H9 (cell line): Measurements from ENCODE around the gene RARB. TPM values are rescaled to one million over a fixed set of nuclear protein-coding genes. Genes with fewer than 3 reads are reported as not detected.

ENCODE experiments used
- DNase-seq: peaks from one replicate; pipeline ENCODE4 v3.0.0-alpha.2; 2017
- H2AFZ ChIP-seq: one replicate; pipeline ENCODE4 v1.6.1; 2013; ENCODE audit warnings: mild to moderate bottlenecking, low read length, control low read depth, moderate library complexity
- H2AK5ac ChIP-seq: 2 replicates; pipeline ENCODE4 v1.6.1; 2013; ENCODE audit warnings: low read length, control low read depth, mixed read lengths; ENCODE audit not compliant: insufficient read length
- H2BK120ac ChIP-seq: one replicate; pipeline ENCODE4 v1.6.1; 2013; ENCODE audit warnings: low read depth, mild to moderate bottlenecking, low read length, control low read depth, inconsistent platforms; ENCODE audit not compliant: poor library complexity, severe bottlenecking
- H2BK12ac ChIP-seq: 2 replicates; pipeline ENCODE4 v1.6.1; 2013; ENCODE audit warnings: low read length, control low read depth, mixed read lengths, low read depth; ENCODE audit not compliant: insufficient read length
- H2BK15ac ChIP-seq: 2 replicates; pipeline ENCODE4 v1.6.1; 2013; ENCODE audit warnings: low read depth, low read length, control low read depth
- H2BK20ac ChIP-seq: one replicate; pipeline ENCODE4 v1.6.1; 2013; ENCODE audit warnings: low read depth, mild to moderate bottlenecking, low read length, control low read depth, inconsistent platforms; ENCODE audit not compliant: poor library complexity, severe bottlenecking
- H2BK5ac ChIP-seq: 2 replicates; pipeline ENCODE4 v1.6.1; 2013; ENCODE audit warnings: low read length, control low read depth, mixed read lengths; ENCODE audit not compliant: insufficient read length
- H3K14ac ChIP-seq: 2 replicates; pipeline ENCODE4 v1.6.1; 2013; ENCODE audit warnings: low read length, control low read depth; ENCODE audit not compliant: insufficient read depth
- H3K18ac ChIP-seq: 2 replicates; pipeline ENCODE4 v1.6.1; 2013; ENCODE audit warnings: low read depth, mild to moderate bottlenecking, mixed read lengths, low read length, control low read depth; ENCODE audit not compliant: insufficient read length
- H3K23ac ChIP-seq: 2 replicates; pipeline ENCODE4 v1.6.1; 2013; ENCODE audit warnings: low read length, control low read depth, mixed read lengths, low read depth; ENCODE audit not compliant: insufficient read length
- H3K23me2 ChIP-seq: 2 replicates; pipeline ENCODE4 v1.6.1; 2013; ENCODE audit warnings: low read depth, mild to moderate bottlenecking, mixed read lengths, low read length, control low read depth; ENCODE audit not compliant: insufficient read length, poor library complexity, severe bottlenecking
- H3K27ac ChIP-seq: 2 replicates; pipeline ENCODE4 v1.5.1; 2013; ENCODE audit warnings: low read length, control low read depth, mixed read lengths, low read depth; ENCODE audit not compliant: insufficient read length
- H3K27me3 ChIP-seq: 2 replicates; pipeline ENCODE4 v1.6.1; 2013; ENCODE audit warnings: low read length, control low read depth, inconsistent platforms; ENCODE audit not compliant: insufficient read depth
- H3K4ac ChIP-seq: 2 replicates; pipeline ENCODE4 v1.6.1; 2013; ENCODE audit warnings: low read depth, mild to moderate bottlenecking, control low read depth, inconsistent platforms, low read length, moderate library complexity
- H3K4me1 ChIP-seq: 2 replicates; pipeline ENCODE4 v1.6.1; 2013; ENCODE audit warnings: low read length, control low read depth, inconsistent platforms; ENCODE audit not compliant: insufficient read depth
- H3K4me2 ChIP-seq: 2 replicates; pipeline ENCODE4 v1.6.1; 2013; ENCODE audit warnings: low read length, control low read depth, mixed read lengths; ENCODE audit not compliant: insufficient read length, insufficient read depth
- H3K56ac ChIP-seq: 2 replicates; pipeline ENCODE4 v1.6.1; 2013; ENCODE audit warnings: low read depth, mild to moderate bottlenecking, mixed read lengths, low read length, control low read depth; ENCODE audit not compliant: insufficient read length
- H3K79me1 ChIP-seq: 2 replicates; pipeline ENCODE4 v1.6.1; 2013; ENCODE audit warnings: low read depth, mild to moderate bottlenecking, moderate library complexity, low read length, control low read depth, inconsistent platforms; ENCODE audit not compliant: insufficient read depth, poor library complexity, severe bottlenecking
- H3K79me2 ChIP-seq: 2 replicates; pipeline ENCODE4 v1.6.1; 2013; ENCODE audit warnings: low read length, control low read depth, inconsistent platforms; ENCODE audit not compliant: insufficient read depth
- H3K9ac ChIP-seq: 2 replicates; pipeline ENCODE4 v1.6.1; 2013; ENCODE audit warnings: low read length, control low read depth, mixed read lengths; ENCODE audit not compliant: insufficient read length; ENCODE audit errors: extremely low read depth
- H3K9me3 ChIP-seq: one replicate; pipeline ENCODE4 v1.6.1; 2013; ENCODE audit warnings: low read depth, low read length, inconsistent platforms; ENCODE audit not compliant: control insufficient read depth
- H3T11ph ChIP-seq: one replicate; pipeline ENCODE4 v1.6.1; 2013; ENCODE audit warnings: mild to moderate bottlenecking, low read length, control low read depth, inconsistent platforms
- H4K20me1 ChIP-seq: one replicate; pipeline ENCODE4 v1.6.1; 2013; ENCODE audit not compliant: control insufficient read depth, insufficient read length, insufficient read depth
- H4K5ac ChIP-seq: 2 replicates; pipeline ENCODE4 v1.6.1; 2013; ENCODE audit warnings: low read depth, mild to moderate bottlenecking, mixed read lengths, low read length, control low read depth; ENCODE audit not compliant: insufficient read length
- H4K8ac ChIP-seq: replicated peaks from 2 replicates; pipeline ENCODE4 v1.6.1; 2013; ENCODE audit warnings: low read length, control low read depth, mixed read lengths, low read depth; ENCODE audit not compliant: insufficient read length
- H4K91ac ChIP-seq: 2 replicates; pipeline ENCODE4 v1.6.1; 2013; ENCODE audit warnings: low read depth, mild to moderate bottlenecking, moderate library complexity, mixed read lengths, low read length, control low read depth; ENCODE audit not compliant: insufficient read length
- H3K27ac Mint-ChIP-seq, 3 experiments: 2 replicates in 2 of 3; 3 replicates in 1 of 3; pipeline ENCODE4 v1.8.0; 2020 to 2021; ENCODE audit warnings: mixed read lengths in 3 of 3, mild to moderate bottlenecking in 1 of 3, moderate library complexity in 1 of 3
- H3K27me3 Mint-ChIP-seq: 2 replicates; pipeline ENCODE4 v1.8.0; 2021; ENCODE audit warnings: low read depth, mild to moderate bottlenecking, moderate library complexity, mixed read lengths
- H3K36me3 Mint-ChIP-seq, 3 experiments: 2 replicates in 2 of 3; 3 replicates in 1 of 3; pipeline ENCODE4 v1.8.0; 2020 to 2021; ENCODE audit warnings: low read depth in 3 of 3, mixed read lengths in 3 of 3; ENCODE audit not compliant: insufficient read depth in 1 of 3
- H3K4me1 Mint-ChIP-seq, 2 experiments: 2 replicates each; pipeline ENCODE4 v1.8.0; 2020; ENCODE audit warnings: mixed read lengths in 2 of 2
- H3K4me3 Mint-ChIP-seq, 2 experiments: 2 replicates in 1 of 2; 3 replicates in 1 of 2; pipeline ENCODE4 v1.8.0; 2020 to 2021; ENCODE audit warnings: mild to moderate bottlenecking in 2 of 2, mixed read lengths in 2 of 2, moderate library complexity in 1 of 2
- H3K9me3 Mint-ChIP-seq, 2 experiments: 2 replicates in 1 of 2; 3 replicates in 1 of 2; pipeline ENCODE4 v1.8.0; 2020; ENCODE audit warnings: mild to moderate bottlenecking in 2 of 2, mixed read lengths in 2 of 2, moderate library complexity in 1 of 2
- CTCF ChIP-seq: fragments of 200-600 bp; sonication (generic); conservative IDR thresholded peaks from 3 replicates; pipeline ENCODE4 v1.8.0; 2021; ENCODE audit warnings: antibody characterized with exemption, mild to moderate bottlenecking
- WGBS: extraction: QIAGEN DNeasy Blood & Tissue Kit; methylation state at CpG from one replicate; pipeline ENCODE4 v1.1.7; 2013; ENCODE audit warnings: missing lambda C conversion rate, low lambda C conversion rate, mixed read lengths; ENCODE audit not compliant: insufficient read length; ENCODE audit errors: extremely low coverage; 5-methylcytosine and 5-hydroxymethylcytosine counted together
- total RNA-seq: library from RNA; stranded (reverse); gene quantifications from 2 replicates; pipeline ENCODE4 v1.2.1, GENCODE V29; 2021

RARB gene
- total RNA-seq, 1 experiment from 2014 or later, result 0.22 TPM

GRCh38 chr3:25540273-25540672, 112.2 kb downstream of the RARB start:
- Histone ChIP-seq H3K79me2 (no peaks in the 10 kb centered on the region), H4K91ac (no peak overlapping the region), H2BK120ac (no peak overlapping the region), H2BK20ac (no peak overlapping the region), H3K9ac (no peak overlapping the region), H3K9me3 (no peaks in the 10 kb centered on the region), H3K18ac (no peak overlapping the region), H2BK5ac (no peak overlapping the region), H4K5ac (no peak overlapping the region), H3K79me1 (no peaks in the 10 kb centered on the region), H2BK15ac (no peak overlapping the region), H4K8ac (no peak overlapping the region), H3K4me1 (no peaks in the 10 kb centered on the region), H2AK5ac (no peak overlapping the region), H3K4me2 (no peak overlapping the region), H4K20me1 (no peaks in the 10 kb centered on the region), H3K27ac (no peak overlapping the region), H3K56ac (no peak overlapping the region), H3T11ph (no peak overlapping the region), H3K4ac (no peak overlapping the region), H3K23me2 (no peaks in the 10 kb centered on the region), H3K14ac (no peak overlapping the region), H2AFZ (no peak overlapping the region), H2BK12ac (no peak overlapping the region), H3K27me3 (no peaks in the 10 kb centered on the region), H3K23ac (no peak overlapping the region)
- TF ChIP-seq CTCF, result no peak
- no peaks in the 10 kb centered on the region for H3K36me3 Mint-ChIP-seq
- H3K4me3 Mint-ChIP-seq, result no peak overlapping the region
- no CpG with 5 or more reads among the region's 5 CpGs for WGBS
- no peaks in the 10 kb centered on the region for H3K27me3 Mint-ChIP-seq
- H3K9me3 Mint-ChIP-seq, result no peaks in the 10 kb centered on the region; a peak in 1 of 5 replicates
- no peak for DNase-seq
- no peak overlapping the region for H3K27ac Mint-ChIP-seq
- H3K4me1 Mint-ChIP-seq, result no peaks in the 10 kb centered on the region
